Measurements from ENCODE around the gene CSF2RB. TPM values are rescaled to one million over a fixed set of nuclear protein-coding genes. Genes with fewer than 3 reads are reported as not detected.

CSF2RB gene
- total RNA-seq, 1 donor from 2014 or later: not detected

- no peak for TF ChIP-seq CTCF (conservative IDR thresholded peaks at IDR 0.05)
- Mint-ChIP-seq H3K27ac (ENCODE audit: unreplicated experiment) (no peak overlapping the region), H3K27me3 (ENCODE audit: low read depth) (peaks cover 64% of the 10 kb centered on the region), H3K4me1 (no peaks in the 10 kb centered on the region), H3K9me3 (no peaks in the 10 kb centered on the region), H3K4me3 (no peak overlapping the region), H3K36me3 (ENCODE audit: low read depth) (no peaks in the 10 kb centered on the region)
- DNase-seq (ENCODE audit: low read depth, low spot score): no peak
Observed at GRCh38 chr22:36868546-36869181, 44.8 kb upstream of the CSF2RB start.

- Mint-ChIP-seq H3K36me3 (ENCODE audit: low read depth) (no peaks in the 10 kb centered on the region), H3K4me1 (no peaks in the 10 kb centered on the region), H3K9me3 (no peaks in the 10 kb centered on the region), H3K27me3 (ENCODE audit: low read depth) (peaks cover 57% of the 10 kb centered on the region), H3K4me3 (no peak overlapping the region), H3K27ac (ENCODE audit: unreplicated experiment) (no peak overlapping the region)
- no peak for DNase-seq (ENCODE audit: low read depth, low spot score)
- no peak for TF ChIP-seq CTCF (conservative IDR thresholded peaks at IDR 0.05)
Observed at GRCh38 chr22:36870250-36870649, 43.2 kb upstream of the CSF2RB start.

- no peak for DNase-seq (ENCODE audit: low read depth, low spot score)
- no peaks in the 10 kb centered on the region for H3K9me3 Mint-ChIP-seq
- no peak overlapping the region for H3K27ac Mint-ChIP-seq (ENCODE audit: unreplicated experiment)
- H3K36me3 Mint-ChIP-seq (ENCODE audit: low read depth): no peaks in the 10 kb centered on the region
- no peak overlapping the region for H3K4me3 Mint-ChIP-seq
- TF ChIP-seq CTCF (conservative IDR thresholded peaks at IDR 0.05): no peak
- peaks cover 47% of the 10 kb centered on the region for H3K27me3 Mint-ChIP-seq (ENCODE audit: low read depth)
- no peaks in the 10 kb centered on the region for H3K4me1 Mint-ChIP-seq
Observed at GRCh38 chr22:36871669-36872081, 41.8 kb upstream of the CSF2RB start.

- H3K36me3 Mint-ChIP-seq (ENCODE audit: low read depth): no peaks in the 10 kb centered on the region
- no peak overlapping the region for H3K27ac Mint-ChIP-seq (ENCODE audit: unreplicated experiment)
- peaks cover 44% of the 10 kb centered on the region for H3K27me3 Mint-ChIP-seq (ENCODE audit: low read depth)
- no peaks in the 10 kb centered on the region for H3K9me3 Mint-ChIP-seq
- no peak overlapping the region for H3K4me3 Mint-ChIP-seq
- no peak for DNase-seq (ENCODE audit: low read depth, low spot score)
- no peak for TF ChIP-seq CTCF (conservative IDR thresholded peaks at IDR 0.05)
- H3K4me1 Mint-ChIP-seq: no peaks in the 10 kb centered on the region
Observed at GRCh38 chr22:36872084-36872483, 41.3 kb upstream of the CSF2RB start.

GRCh38 chr22:36872866-36873498 lies 40.4 kb upstream of the CSF2RB start:
- Mint-ChIP-seq H3K36me3 (ENCODE audit: low read depth) (no peaks in the 10 kb centered on the region), H3K4me1 (no peaks in the 10 kb centered on the region), H3K9me3 (no peaks in the 10 kb centered on the region), H3K27ac (ENCODE audit: unreplicated experiment) (peak overlapping the region; percentile 21), H3K27me3 (ENCODE audit: low read depth) (peaks cover 42% of the 10 kb centered on the region), H3K4me3 (no peak overlapping the region)
- no peak for TF ChIP-seq CTCF (conservative IDR thresholded peaks at IDR 0.05)
- no peak for DNase-seq (ENCODE audit: low read depth, low spot score)

All from neural crest cell (in vitro differentiated cells).